ENCODE measurements around the gene SALL3.

Gene SALL3

DNA sequence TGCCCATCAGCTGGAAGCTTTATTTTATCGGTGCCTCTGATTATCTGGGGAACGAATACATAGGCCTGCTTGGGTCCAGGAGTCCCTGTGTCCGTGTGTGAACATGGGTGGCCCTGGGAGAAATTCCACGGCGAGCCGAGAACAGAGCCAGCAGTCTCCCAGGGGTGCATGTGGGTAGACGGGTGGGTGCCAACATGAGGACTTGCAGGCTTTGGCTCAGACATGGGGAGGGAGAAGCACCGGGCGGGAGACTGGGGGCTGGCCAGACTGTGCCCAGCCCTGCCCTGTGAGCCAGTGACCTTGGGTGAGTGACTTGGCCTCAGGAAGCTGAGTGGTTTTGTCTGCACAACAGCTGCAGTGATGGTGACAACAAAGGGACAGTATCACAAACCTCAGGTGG is 44.2 kb upstream of the SALL3 start:
- no CpG with 5 or more reads among the region's 9 CpGs for WGBS, 2 donors (ENCODE audit: extremely low coverage in 2 of 2, insufficient read length in 2 of 2, insufficient replicate concordance in 1 of 2)
- no peak overlapping the region for H2BK12ac ChIP-seq (ENCODE audit: low read length)

DNA sequence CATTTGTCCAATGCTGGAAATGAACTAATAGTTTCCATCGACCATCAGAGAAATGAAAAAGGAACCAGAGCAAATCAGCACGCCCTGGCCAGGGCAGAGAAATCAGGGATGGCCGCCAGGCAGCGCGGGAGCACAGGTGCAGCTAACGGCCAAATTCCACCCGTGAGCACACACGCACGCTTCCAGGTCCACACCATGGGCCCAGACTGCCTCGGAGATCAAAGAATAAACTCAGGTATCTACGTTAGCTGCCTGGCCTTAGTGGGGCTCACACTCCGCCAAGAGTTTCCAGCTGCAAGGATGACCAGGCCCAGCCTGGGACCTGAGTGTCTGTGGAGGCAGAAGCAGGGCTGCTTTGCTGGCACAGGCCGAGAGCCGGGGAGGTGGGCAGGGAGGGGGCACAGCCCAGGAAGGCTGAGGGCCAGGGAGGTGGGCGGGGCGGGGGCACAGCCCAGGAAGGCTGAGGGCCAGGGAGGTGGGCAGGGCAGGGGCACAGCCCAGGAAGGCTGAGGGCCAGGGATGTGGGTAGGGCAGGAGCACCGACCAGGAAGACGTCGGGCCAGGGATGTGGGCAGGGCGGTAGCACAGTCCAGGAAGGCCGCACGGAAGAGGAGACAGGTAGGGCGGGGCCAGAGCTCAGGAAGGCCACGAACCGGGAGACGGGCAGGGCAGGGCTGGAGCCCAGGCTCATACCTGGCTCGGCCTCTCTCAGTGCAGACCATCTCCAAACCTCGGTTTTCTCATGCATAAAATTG is 43.2 kb upstream of the SALL3 start:
- no peak overlapping the region for H4K8ac ChIP-seq (ENCODE audit: low read depth, low read length)
- H3K4me1 ChIP-seq (ENCODE audit: control insufficient read depth in 2 of 2, insufficient read depth in 1 of 2, low read depth in 1 of 2, low read length in 2 of 2) = peaks cover 0 to 3% of the 10 kb centered on the region in 2 donors
- peak overlapping the region; percentile 36 for H2AK5ac ChIP-seq (ENCODE audit: low read depth, low read length)
- H3K9me3 ChIP-seq (replicated peaks in 1 of 2; ENCODE audit: control insufficient read depth in 2 of 2, insufficient read depth in 1 of 2, low read depth in 1 of 2, low read length in 2 of 2) = no peaks in the 10 kb centered on the region
- no peak overlapping the region for H3K9ac ChIP-seq (ENCODE audit: low read depth, low read length, poor library complexity)
- peak overlapping the region; percentile 78 for H2BK15ac ChIP-seq (ENCODE audit: low read length)
- no peak overlapping the region for H3K4me3 ChIP-seq (ENCODE audit: low read length in 2 of 2)
- H3K79me1 ChIP-seq (ENCODE audit: low read depth, low read length) = no peaks in the 10 kb centered on the region
- H3K4ac ChIP-seq (ENCODE audit: low read length) = no peak overlapping the region
- H2BK5ac ChIP-seq (ENCODE audit: low read length) = no peak overlapping the region
- no CpG with 5 or more reads among the region's 28 CpGs for WGBS, 2 donors (ENCODE audit: extremely low coverage in 2 of 2, insufficient read length in 2 of 2, insufficient replicate concordance in 1 of 2)
- H3K36me3 ChIP-seq (replicated peaks in 1 of 2; ENCODE audit: control insufficient read depth in 2 of 2, insufficient read depth in 2 of 2, low read length in 2 of 2) = no peaks in the 10 kb centered on the region
- peak overlapping the region; percentile 48 for H3K18ac ChIP-seq (ENCODE audit: low read length)
- H2BK12ac ChIP-seq (ENCODE audit: low read length) = no peak overlapping the region
- H3K23ac ChIP-seq (ENCODE audit: low read depth, low read length, poor library complexity) = peak overlapping the region; percentile 77
- no peak overlapping the region for H3K27ac ChIP-seq (replicated peaks; ENCODE audit: low read length)
- no peak overlapping the region for H3K14ac ChIP-seq (ENCODE audit: low read length)
- no peak overlapping the region for H4K91ac ChIP-seq (ENCODE audit: low read depth, low read length, poor library complexity)
- no peak for DNase-seq (ENCODE audit: low spot score)
- no peak overlapping the region for H2BK120ac ChIP-seq (ENCODE audit: low read depth, low read length)
- H3K27me3 ChIP-seq (ENCODE audit: control insufficient read depth in 3 of 3, insufficient read depth in 3 of 3, low read depth in 1 of 3, low read length in 3 of 3) = peaks cover 0 to 10% (median 0%) of the 10 kb centered on the region in 3 experiments
- H3K4me2 ChIP-seq (ENCODE audit: insufficient read depth, low read length, poor library complexity, severe bottlenecking) = no peak overlapping the region
- H2AFZ ChIP-seq (ENCODE audit: low read length) = no peak overlapping the region

More for the DNA sequence above, 44.2 kb upstream of the SALL3 start:
- peaks cover 0 to 3% of the 10 kb centered on the region in 2 donors for H3K4me1 ChIP-seq (ENCODE audit: control insufficient read depth in 2 of 2, insufficient read depth in 1 of 2, low read depth in 1 of 2, low read length in 2 of 2)
- H2AK5ac ChIP-seq (ENCODE audit: low read depth, low read length) = no peak overlapping the region
- H3K9me3 ChIP-seq (replicated peaks in 1 of 2; ENCODE audit: control insufficient read depth in 2 of 2, insufficient read depth in 1 of 2, low read depth in 1 of 2, low read length in 2 of 2) = no peaks in the 10 kb centered on the region
- H3K79me1 ChIP-seq (ENCODE audit: low read depth, low read length) = no peaks in the 10 kb centered on the region
- H2BK5ac ChIP-seq (ENCODE audit: low read length) = no peak overlapping the region
- no peak overlapping the region for H3K27ac ChIP-seq (replicated peaks; ENCODE audit: low read length)
- H2AFZ ChIP-seq (ENCODE audit: low read length) = no peak overlapping the region
- H3K18ac ChIP-seq (ENCODE audit: low read length) = no peak overlapping the region
- H4K8ac ChIP-seq (ENCODE audit: low read depth, low read length) = no peak overlapping the region
- no peak overlapping the region for H3K4me2 ChIP-seq (ENCODE audit: insufficient read depth, low read length, poor library complexity, severe bottlenecking)
- no peak overlapping the region for H3K4ac ChIP-seq (ENCODE audit: low read length)
- H3K9ac ChIP-seq (ENCODE audit: low read depth, low read length, poor library complexity) = no peak overlapping the region
- H3K36me3 ChIP-seq (replicated peaks in 1 of 2; ENCODE audit: control insufficient read depth in 2 of 2, insufficient read depth in 2 of 2, low read length in 2 of 2) = no peaks in the 10 kb centered on the region
- H3K27me3 ChIP-seq (ENCODE audit: control insufficient read depth in 3 of 3, insufficient read depth in 3 of 3, low read depth in 1 of 3, low read length in 3 of 3) = peaks cover 0 to 12% (median 0%) of the 10 kb centered on the region in 3 experiments
- no peak overlapping the region for H2BK120ac ChIP-seq (ENCODE audit: low read depth, low read length)
- no peak overlapping the region for H3K14ac ChIP-seq (ENCODE audit: low read length)
- H3K4me3 ChIP-seq (ENCODE audit: low read length in 2 of 2) = no peak overlapping the region
- no peak overlapping the region for H4K91ac ChIP-seq (ENCODE audit: low read depth, low read length, poor library complexity)
- H3K23ac ChIP-seq (ENCODE audit: low read depth, low read length, poor library complexity) = no peak overlapping the region
- DNase-seq (ENCODE audit: low spot score) = no peak
- no peak overlapping the region for H2BK15ac ChIP-seq (ENCODE audit: low read length)

DNA sequence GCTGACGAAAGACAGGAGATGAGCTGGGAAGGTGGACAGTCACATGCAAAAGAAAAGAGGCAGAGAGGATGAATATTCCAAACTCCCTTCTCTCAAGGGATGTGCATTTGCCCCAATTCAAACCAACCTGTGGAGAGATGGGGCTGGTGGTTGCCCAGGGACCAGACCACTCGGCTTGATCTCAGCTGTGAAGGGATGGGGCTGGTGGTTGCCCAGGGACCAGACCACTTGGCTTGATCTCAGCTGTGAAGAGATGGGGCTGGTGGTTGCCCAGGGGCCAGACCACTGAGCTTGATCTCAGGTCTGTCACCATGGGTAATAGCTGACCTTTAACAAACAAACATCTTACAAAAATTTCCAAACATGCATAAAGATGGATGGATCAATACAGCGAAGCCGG is 42.5 kb upstream of the SALL3 start:
- Histone ChIP-seq H3K4ac (ENCODE audit: low read length) (no peak overlapping the region), H2AFZ (ENCODE audit: low read length) (no peak overlapping the region), H3K9me3 (replicated peaks in 1 of 2; ENCODE audit: control insufficient read depth in 2 of 2, insufficient read depth in 1 of 2, low read depth in 1 of 2, low read length in 2 of 2) (no peaks in the 10 kb centered on the region), H3K36me3 (replicated peaks in 1 of 2; ENCODE audit: control insufficient read depth in 2 of 2, insufficient read depth in 2 of 2, low read length in 2 of 2) (no peaks in the 10 kb centered on the region), H4K91ac (ENCODE audit: low read depth, low read length, poor library complexity) (no peak overlapping the region), H2BK120ac (ENCODE audit: low read depth, low read length) (no peak overlapping the region), H3K79me1 (ENCODE audit: low read depth, low read length) (no peaks in the 10 kb centered on the region), H2BK5ac (ENCODE audit: low read length) (no peak overlapping the region), H2AK5ac (ENCODE audit: low read depth, low read length) (no peak overlapping the region), H3K14ac (ENCODE audit: low read length) (no peak overlapping the region), H3K4me1 (ENCODE audit: control insufficient read depth in 2 of 2, insufficient read depth in 1 of 2, low read depth in 1 of 2, low read length in 2 of 2) (peaks cover 0 to 3% of the 10 kb centered on the region in 2 donors), H2BK15ac (ENCODE audit: low read length) (no peak overlapping the region), H3K27me3 (ENCODE audit: control insufficient read depth in 3 of 3, insufficient read depth in 3 of 3, low read depth in 1 of 3, low read length in 3 of 3) (peaks cover 0 to 10% (median 0%) of the 10 kb centered on the region in 3 experiments), H3K18ac (ENCODE audit: low read length) (no peak overlapping the region), H3K27ac (replicated peaks; ENCODE audit: low read length) (no peak overlapping the region), H2BK12ac (ENCODE audit: low read length) (no peak overlapping the region), H3K4me3 (ENCODE audit: low read length in 2 of 2) (no peak overlapping the region), H4K8ac (ENCODE audit: low read depth, low read length) (no peak overlapping the region), H3K4me2 (ENCODE audit: insufficient read depth, low read length, poor library complexity, severe bottlenecking) (no peak overlapping the region), H3K9ac (ENCODE audit: low read depth, low read length, poor library complexity) (no peak overlapping the region), H3K23ac (ENCODE audit: low read depth, low read length, poor library complexity) (no peak overlapping the region)
- no CpG with 5 or more reads among the region's 4 CpGs for WGBS, 2 donors (ENCODE audit: extremely low coverage in 2 of 2, insufficient read length in 2 of 2, insufficient replicate concordance in 1 of 2)
- no peak for DNase-seq (ENCODE audit: low spot score)

DNA sequence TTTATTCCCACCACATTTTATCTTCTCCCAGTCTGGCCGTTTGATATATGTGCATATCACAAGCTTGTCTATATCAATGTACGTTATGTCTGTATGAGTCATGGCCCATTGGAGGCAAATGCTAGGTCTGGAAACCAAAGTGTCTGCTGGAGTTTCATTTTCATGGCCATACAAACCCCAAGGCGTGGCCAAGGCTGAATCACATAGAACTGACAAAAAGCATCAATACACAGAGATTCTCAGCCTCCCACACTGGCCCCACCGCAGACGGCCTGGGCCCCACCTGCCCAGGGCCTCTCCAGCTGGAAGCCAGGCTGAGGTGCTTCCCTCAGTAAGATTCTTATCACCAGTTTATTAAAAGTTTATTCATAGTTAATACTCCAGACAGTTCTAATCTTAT is 40.5 kb upstream of the SALL3 start:
- no CpG with 5 or more reads among the region's 5 CpGs for WGBS, 2 donors (ENCODE audit: extremely low coverage in 2 of 2, insufficient read length in 2 of 2, insufficient replicate concordance in 1 of 2)
- no peak overlapping the region for H2AFZ ChIP-seq (ENCODE audit: low read length)
- no peaks in the 10 kb centered on the region for H3K9me3 ChIP-seq (replicated peaks in 1 of 2; ENCODE audit: control insufficient read depth in 2 of 2, insufficient read depth in 1 of 2, low read depth in 1 of 2, low read length in 2 of 2)

More for the DNA sequence above, 40.5 kb upstream of the SALL3 start:
- Histone ChIP-seq H2BK15ac (ENCODE audit: low read length) (no peak overlapping the region), H3K27ac (replicated peaks; ENCODE audit: low read length) (no peak overlapping the region), H3K27me3 (ENCODE audit: control insufficient read depth in 3 of 3, insufficient read depth in 3 of 3, low read depth in 1 of 3, low read length in 3 of 3) (peaks cover 0 to 22% (median 0%) of the 10 kb centered on the region in 3 experiments), H3K14ac (ENCODE audit: low read length) (no peak overlapping the region), H3K9ac (ENCODE audit: low read depth, low read length, poor library complexity) (no peak overlapping the region), H4K91ac (ENCODE audit: low read depth, low read length, poor library complexity) (no peak overlapping the region), H2BK12ac (ENCODE audit: low read length) (no peak overlapping the region), H4K8ac (ENCODE audit: low read depth, low read length) (no peak overlapping the region), H3K79me1 (ENCODE audit: low read depth, low read length) (no peaks in the 10 kb centered on the region), H2BK120ac (ENCODE audit: low read depth, low read length) (no peak overlapping the region), H3K36me3 (replicated peaks in 1 of 2; ENCODE audit: control insufficient read depth in 2 of 2, insufficient read depth in 2 of 2, low read length in 2 of 2) (no peaks in the 10 kb centered on the region), H3K4me1 (ENCODE audit: control insufficient read depth in 2 of 2, insufficient read depth in 1 of 2, low read depth in 1 of 2, low read length in 2 of 2) (peaks cover 0 to 2% of the 10 kb centered on the region in 2 donors), H3K18ac (ENCODE audit: low read length) (no peak overlapping the region), H3K23ac (ENCODE audit: low read depth, low read length, poor library complexity) (no peak overlapping the region), H2AK5ac (ENCODE audit: low read depth, low read length) (no peak overlapping the region), H3K4me2 (ENCODE audit: insufficient read depth, low read length, poor library complexity, severe bottlenecking) (no peak overlapping the region), H2BK5ac (ENCODE audit: low read length) (no peak overlapping the region), H3K4ac (ENCODE audit: low read length) (no peak overlapping the region), H3K4me3 (ENCODE audit: low read length in 2 of 2) (no peak overlapping the region)
- DNase-seq (ENCODE audit: low spot score) = no peak
